ENCODE results near the gene DGLUCY.

The DGLUCY gene

GRCh38 chr14:91068642-91069041, 45.2 kb upstream of the DGLUCY start:
- H4K20me1 ChIP-seq (ENCODE audit: control insufficient read depth, insufficient read depth, low read depth, low read length) = no peaks in the 10 kb centered on the region
- H3K27me3 ChIP-seq (ENCODE audit: control insufficient read depth, low read length) = no peaks in the 10 kb centered on the region
- H3K4me2 ChIP-seq (ENCODE audit: low read length) = no peak overlapping the region
- H3K9me3 ChIP-seq (ENCODE audit: control insufficient read depth, insufficient read depth, low read length) = no peaks in the 10 kb centered on the region
- no peaks in the 10 kb centered on the region for H3K9me2 ChIP-seq (replicated peaks; ENCODE audit: control insufficient read depth, low read length)
- 0 out of 2 replicates have a peak, but pooled peaks cover under 1% of the 10 kb centered on the region for H3K36me3 ChIP-seq (ENCODE audit: control insufficient read depth, low read length)
- no peaks in the 10 kb centered on the region for H3F3A ChIP-seq (ENCODE audit: control insufficient read depth, insufficient read depth)
- H3K4me1 ChIP-seq (ENCODE audit: control insufficient read depth, low read length) = peaks cover 2% of the 10 kb centered on the region
- no peak overlapping the region for H3K27ac ChIP-seq (ENCODE audit: low read depth, low read length)
- no peaks in the 10 kb centered on the region for H3K79me2 ChIP-seq (ENCODE audit: control insufficient read depth, low read length)
- no peak overlapping the region for H3K4me3 ChIP-seq (ENCODE audit: low read length)
- TF ChIP-seq EZH2phosphoT487 (IDR thresholded peaks at IDR 0.05; ENCODE audit: borderline replicate concordance, low read length) = no peak
- TF ChIP-seq CTCF (IDR thresholded peaks at IDR 0.05; ENCODE audit: low read depth, low read length, poor library complexity, severe bottlenecking) = no peak

GRCh38 chr14:91070572-91070971, 43.3 kb upstream of the DGLUCY start:
- no peaks in the 10 kb centered on the region for H3F3A ChIP-seq (ENCODE audit: control insufficient read depth, insufficient read depth)
- no peaks in the 10 kb centered on the region for H3K36me3 ChIP-seq (ENCODE audit: control insufficient read depth, low read length)
- H4K20me1 ChIP-seq (ENCODE audit: control insufficient read depth, insufficient read depth, low read depth, low read length) = no peaks in the 10 kb centered on the region
- H3K27ac ChIP-seq (ENCODE audit: low read depth, low read length) = no peak overlapping the region
- H3K9me3 ChIP-seq (ENCODE audit: control insufficient read depth, insufficient read depth, low read length) = no peaks in the 10 kb centered on the region
- H3K79me2 ChIP-seq (ENCODE audit: control insufficient read depth, low read length) = no peaks in the 10 kb centered on the region
- TF ChIP-seq EZH2phosphoT487 (IDR thresholded peaks at IDR 0.05; ENCODE audit: borderline replicate concordance, low read length) (no peak), CTCF (IDR thresholded peaks at IDR 0.05; ENCODE audit: low read depth, low read length, poor library complexity, severe bottlenecking) (no peak)
- H3K4me3 ChIP-seq (ENCODE audit: low read length) = no peak overlapping the region
- H3K4me1 ChIP-seq (ENCODE audit: control insufficient read depth, low read length) = no peaks in the 10 kb centered on the region
- no peak overlapping the region for H3K4me2 ChIP-seq (ENCODE audit: low read length)
- no peaks in the 10 kb centered on the region for H3K27me3 ChIP-seq (ENCODE audit: control insufficient read depth, low read length)
- no peaks in the 10 kb centered on the region for H3K9me2 ChIP-seq (replicated peaks; ENCODE audit: control insufficient read depth, low read length)

- no peaks in the 10 kb centered on the region for H3K79me2 ChIP-seq (ENCODE audit: control insufficient read depth, low read length)
- TF ChIP-seq EZH2phosphoT487 (IDR thresholded peaks at IDR 0.05; ENCODE audit: borderline replicate concordance, low read length) (no peak), CTCF (IDR thresholded peaks at IDR 0.05; ENCODE audit: low read depth, low read length, poor library complexity, severe bottlenecking) (no peak)
- H3K27me3 ChIP-seq (ENCODE audit: control insufficient read depth, low read length) = no peaks in the 10 kb centered on the region
Measured at GRCh38 chr14:91075553-91075952, 38.3 kb upstream of the DGLUCY start.

More at GRCh38 chr14:91075553-91075952, 38.3 kb upstream of the DGLUCY start:
- Histone ChIP-seq H3K9me3 (ENCODE audit: control insufficient read depth, insufficient read depth, low read length) (no peaks in the 10 kb centered on the region), H3K36me3 (ENCODE audit: control insufficient read depth, low read length) (no peaks in the 10 kb centered on the region), H3K4me3 (ENCODE audit: low read length) (no peak overlapping the region), H3K27ac (ENCODE audit: low read depth, low read length) (no peak overlapping the region), H3F3A (ENCODE audit: control insufficient read depth, insufficient read depth) (no peaks in the 10 kb centered on the region), H3K4me1 (ENCODE audit: control insufficient read depth, low read length) (no peaks in the 10 kb centered on the region), H3K4me2 (ENCODE audit: low read length) (no peak overlapping the region), H3K9me2 (replicated peaks; ENCODE audit: control insufficient read depth, low read length) (no peaks in the 10 kb centered on the region), H4K20me1 (ENCODE audit: control insufficient read depth, insufficient read depth, low read depth, low read length) (no peaks in the 10 kb centered on the region)
